Measurements from ENCODE around the gene MAGEC2.

Gene MAGEC2, protein sequence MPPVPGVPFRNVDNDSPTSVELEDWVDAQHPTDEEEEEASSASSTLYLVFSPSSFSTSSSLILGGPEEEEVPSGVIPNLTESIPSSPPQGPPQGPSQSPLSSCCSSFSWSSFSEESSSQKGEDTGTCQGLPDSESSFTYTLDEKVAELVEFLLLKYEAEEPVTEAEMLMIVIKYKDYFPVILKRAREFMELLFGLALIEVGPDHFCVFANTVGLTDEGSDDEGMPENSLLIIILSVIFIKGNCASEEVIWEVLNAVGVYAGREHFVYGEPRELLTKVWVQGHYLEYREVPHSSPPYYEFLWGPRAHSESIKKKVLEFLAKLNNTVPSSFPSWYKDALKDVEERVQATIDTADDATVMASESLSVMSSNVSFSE

DNA sequence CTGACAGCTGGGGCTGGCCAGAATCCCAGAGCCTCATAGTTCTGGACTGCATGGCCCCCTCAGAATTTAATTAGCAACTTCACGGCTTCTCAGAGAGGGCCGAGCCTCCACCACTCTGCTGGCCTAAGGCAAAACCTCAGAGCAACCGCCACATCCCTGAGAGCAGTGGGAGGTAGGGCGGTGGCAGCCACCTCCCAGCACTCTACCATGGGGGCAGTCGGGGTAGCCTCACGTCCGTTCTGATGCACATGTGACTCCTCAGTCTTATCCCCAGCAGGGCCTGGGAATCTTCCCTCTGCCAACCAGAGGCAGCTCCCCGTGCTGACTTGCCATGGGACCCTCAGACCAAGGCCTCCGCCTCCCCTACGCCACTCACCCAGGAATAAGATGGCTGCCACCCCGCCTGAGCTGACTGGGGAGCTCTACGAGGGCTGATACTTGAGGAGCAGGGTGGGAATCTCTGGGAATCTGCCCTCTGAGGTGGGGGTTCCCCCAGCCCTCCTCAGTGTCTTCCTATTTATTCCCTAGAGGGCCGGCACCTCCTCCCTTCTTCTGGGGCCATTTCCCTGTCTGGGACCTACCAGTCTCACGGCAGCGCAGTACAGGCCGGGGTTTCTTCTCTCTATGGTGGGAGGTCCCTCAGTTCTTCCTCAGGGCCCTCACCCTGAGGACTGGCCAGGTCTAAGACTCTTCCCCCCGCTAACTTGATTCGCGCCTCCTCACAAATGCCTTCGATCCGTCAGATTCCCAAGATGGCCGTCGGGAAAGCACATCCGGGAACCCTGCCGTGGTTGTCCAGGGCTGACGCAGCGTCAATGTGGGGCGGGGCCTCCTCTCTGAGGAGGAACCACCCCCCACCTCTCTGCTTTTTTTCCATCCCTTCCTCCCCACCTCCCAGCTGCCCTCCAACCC, at the start of gene MAGEC2:
Gene MAGEC2, minus strand, starts transcription at position 769 of the 912 bp plus-strand sequence. CDS start 1,303 bp downstream, outside the sequence.
- Mint-ChIP-seq H3K36me3 (ENCODE audit: low read depth) (no peaks in the 10 kb centered on the region), H3K9me3 (peaks cover 51% of the 10 kb centered on the region), H3K27me3 (ENCODE audit: low read depth, poor library complexity) (peaks cover 6% of the 10 kb centered on the region), H3K4me3 (no peak within 1 kb of the TSS), H3K27ac (no peak within 1 kb of the TSS), H3K4me1 (no peaks in the 10 kb centered on the region)
- DNase-seq: no peak
- TF ChIP-seq, protein P1, sequence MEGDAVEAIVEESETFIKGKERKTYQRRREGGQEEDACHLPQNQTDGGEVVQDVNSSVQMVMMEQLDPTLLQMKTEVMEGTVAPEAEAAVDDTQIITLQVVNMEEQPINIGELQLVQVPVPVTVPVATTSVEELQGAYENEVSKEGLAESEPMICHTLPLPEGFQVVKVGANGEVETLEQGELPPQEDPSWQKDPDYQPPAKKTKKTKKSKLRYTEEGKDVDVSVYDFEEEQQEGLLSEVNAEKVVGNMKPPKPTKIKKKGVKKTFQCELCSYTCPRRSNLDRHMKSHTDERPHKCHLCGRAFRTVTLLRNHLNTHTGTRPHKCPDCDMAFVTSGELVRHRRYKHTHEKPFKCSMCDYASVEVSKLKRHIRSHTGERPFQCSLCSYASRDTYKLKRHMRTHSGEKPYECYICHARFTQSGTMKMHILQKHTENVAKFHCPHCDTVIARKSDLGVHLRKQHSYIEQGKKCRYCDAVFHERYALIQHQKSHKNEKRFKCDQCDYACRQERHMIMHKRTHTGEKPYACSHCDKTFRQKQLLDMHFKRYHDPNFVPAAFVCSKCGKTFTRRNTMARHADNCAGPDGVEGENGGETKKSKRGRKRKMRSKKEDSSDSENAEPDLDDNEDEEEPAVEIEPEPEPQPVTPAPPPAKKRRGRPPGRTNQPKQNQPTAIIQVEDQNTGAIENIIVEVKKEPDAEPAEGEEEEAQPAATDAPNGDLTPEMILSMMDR (IDR thresholded peaks at IDR 0.05): no peak

DNA sequence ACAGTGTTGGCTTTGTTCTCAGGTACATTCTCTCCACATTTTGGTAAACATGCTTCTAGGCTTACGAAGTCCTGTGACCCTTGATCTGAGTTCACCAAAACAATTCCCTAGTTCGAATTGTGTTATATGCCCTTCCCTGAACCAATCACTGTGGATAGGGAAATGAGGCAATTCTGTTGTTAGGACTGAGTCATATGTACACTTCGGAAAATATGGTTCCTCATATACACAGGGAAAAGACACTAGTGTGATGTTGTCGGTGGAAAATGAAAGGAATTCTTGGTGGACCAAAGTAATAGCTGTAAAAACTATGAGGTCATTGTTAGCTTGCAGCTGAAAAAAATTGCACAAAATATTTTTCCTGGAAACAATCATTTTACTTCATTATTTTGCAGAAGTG, 46.6 kb upstream of the MAGEC2 start:
- H3K4me1 Mint-ChIP-seq: no peaks in the 10 kb centered on the region
- no peaks in the 10 kb centered on the region for H3K36me3 Mint-ChIP-seq (ENCODE audit: low read depth)
- peaks cover 3% of the 10 kb centered on the region for H3K27me3 Mint-ChIP-seq (ENCODE audit: low read depth, poor library complexity)
- no peak for DNase-seq
- no peak overlapping the region for H3K4me3 Mint-ChIP-seq
- peaks cover 47% of the 10 kb centered on the region for H3K9me3 Mint-ChIP-seq
- H3K27ac Mint-ChIP-seq: no peak overlapping the region
- TF ChIP-seq, protein P1 (IDR thresholded peaks at IDR 0.05): no peak

DNA sequence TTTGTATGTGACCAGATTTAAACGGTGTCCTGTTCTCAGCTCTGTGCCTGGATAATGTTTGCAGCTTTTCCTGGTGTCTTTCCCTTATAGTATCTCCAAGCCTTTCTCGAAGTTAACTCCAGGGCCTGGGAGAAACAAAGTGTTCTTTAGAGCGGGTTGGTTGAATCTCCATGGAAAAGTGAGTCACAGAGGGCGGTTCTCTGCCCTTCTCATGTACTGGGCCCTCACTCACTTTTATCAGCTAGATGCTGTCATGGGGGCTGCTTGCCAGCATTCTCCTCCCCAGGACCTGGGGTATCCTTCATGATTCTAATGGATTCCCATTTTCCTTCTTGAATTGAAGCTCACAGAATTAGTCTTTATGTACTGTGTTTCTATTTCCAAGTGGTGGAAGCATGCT, 46.1 kb upstream of the MAGEC2 start:
- Mint-ChIP-seq H3K4me3 (no peak overlapping the region), H3K27ac (no peak overlapping the region), H3K36me3 (ENCODE audit: low read depth) (no peaks in the 10 kb centered on the region), H3K27me3 (ENCODE audit: low read depth, poor library complexity) (peaks cover 3% of the 10 kb centered on the region), H3K4me1 (no peaks in the 10 kb centered on the region), H3K9me3 (peaks cover 49% of the 10 kb centered on the region)
- TF ChIP-seq, protein P1 (IDR thresholded peaks at IDR 0.05): no peak
- DNase-seq: no peak

DNA sequence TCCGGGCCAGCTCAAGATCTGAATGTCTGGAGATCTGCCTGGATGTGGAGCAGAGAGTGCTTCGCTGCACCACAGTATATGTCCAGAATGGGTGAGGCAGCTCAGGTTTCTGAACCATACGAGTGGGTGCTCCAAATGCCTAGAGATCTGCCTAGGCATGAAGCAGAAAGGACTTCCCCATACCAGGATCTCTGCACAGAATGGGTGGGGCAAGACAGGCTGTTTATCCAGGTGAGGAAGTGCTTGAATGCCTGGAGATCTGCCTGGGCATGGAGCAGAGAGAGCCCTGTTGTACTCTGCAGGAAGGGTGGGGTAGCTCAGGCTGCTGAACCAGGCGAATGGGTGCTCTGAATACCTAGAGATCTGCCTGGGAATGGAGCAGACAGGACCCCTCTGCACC, 45.4 kb upstream of the MAGEC2 start:
- Mint-ChIP-seq H3K36me3 (ENCODE audit: low read depth) (no peaks in the 10 kb centered on the region), H3K4me3 (no peak overlapping the region), H3K27ac (no peak overlapping the region), H3K9me3 (peaks cover 53% of the 10 kb centered on the region), H3K4me1 (no peaks in the 10 kb centered on the region), H3K27me3 (ENCODE audit: low read depth, poor library complexity) (peaks cover 3% of the 10 kb centered on the region)
- no peak for DNase-seq
- TF ChIP-seq, protein P1 (IDR thresholded peaks at IDR 0.05): no peak

DNA sequence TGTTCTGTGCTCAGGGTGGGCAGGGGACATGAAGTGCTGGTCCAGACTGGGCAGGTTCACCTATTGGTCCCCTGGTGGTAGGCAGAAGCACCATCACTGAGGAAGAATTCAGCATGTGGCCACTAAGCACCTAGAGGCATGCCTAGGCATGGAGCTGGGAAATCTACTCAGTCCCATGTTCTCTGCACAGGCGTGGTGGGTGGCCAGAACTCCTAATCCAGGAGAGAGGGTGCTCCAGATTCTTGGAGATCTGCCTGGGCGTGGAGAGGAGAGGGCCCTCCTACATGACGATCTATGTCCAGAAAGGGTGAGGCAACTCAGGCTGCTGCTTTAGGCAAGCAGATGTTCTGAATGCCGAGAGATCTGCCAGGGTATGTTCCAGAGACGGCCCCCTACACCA, 44.6 kb upstream of the MAGEC2 start:
- H3K9me3 Mint-ChIP-seq: peaks cover 56% of the 10 kb centered on the region
- peaks cover under 1% of the 10 kb centered on the region for H3K27me3 Mint-ChIP-seq (ENCODE audit: low read depth, poor library complexity)
- H3K4me3 Mint-ChIP-seq: no peak overlapping the region
- H3K36me3 Mint-ChIP-seq (ENCODE audit: low read depth): no peaks in the 10 kb centered on the region
- H3K4me1 Mint-ChIP-seq: no peaks in the 10 kb centered on the region
- H3K27ac Mint-ChIP-seq: no peak overlapping the region
- TF ChIP-seq, protein P1 (IDR thresholded peaks at IDR 0.05): no peak
- DNase-seq: no peak
